ENCODE data around the gene LHFPL3.

DNA sequence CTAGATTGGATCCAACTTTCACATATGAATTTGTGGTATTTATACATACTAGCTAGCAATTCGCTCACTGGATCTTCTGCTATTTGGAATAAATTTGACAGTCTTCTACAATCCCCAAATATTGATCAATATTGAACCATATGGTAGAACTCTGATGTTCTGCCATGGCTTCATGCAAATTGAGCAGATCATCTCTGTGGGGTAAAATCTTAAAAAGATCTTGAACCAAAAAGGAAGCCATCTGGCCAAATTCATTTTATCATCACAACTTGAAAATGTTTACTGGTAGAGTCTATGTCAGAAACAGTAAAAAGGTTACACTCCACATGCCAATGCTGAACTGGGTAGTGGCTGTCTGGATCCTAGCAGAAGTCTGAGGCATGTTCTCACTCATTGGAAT, 80.0 kb downstream of the LHFPL3 start:
- TF ChIP-seq POLR2A (conservative IDR thresholded peaks at IDR 0.05) = no peak
- TF ChIP-seq SMARCE1 (IDR thresholded peaks at IDR 0.05) = no peak
- no peak for TF ChIP-seq CTCF (IDR thresholded peaks at IDR 0.05 in 2 of 3, conservative IDR thresholded peaks at IDR 0.05 in 1 of 3; ENCODE audit: insufficient read depth in 2 of 3, low read depth in 1 of 3, low read length in 3 of 3)
- no peak for TF ChIP-seq SP2 (IDR thresholded peaks at IDR 0.05; ENCODE audit: extremely low read depth, low read depth, low read length, poor library complexity, severe bottlenecking)
- no peak for TF ChIP-seq BACH1 (tag; IDR thresholded peaks at IDR 0.05)
- TF ChIP-seq ZBTB33 (CRISPR knock-in tag; IDR thresholded peaks at IDR 0.05) = no peak
- no peak for TF ChIP-seq BHLHE40 (IDR thresholded peaks at IDR 0.05; ENCODE audit: low read length)
- TF ChIP-seq KAT2B (IDR thresholded peaks at IDR 0.05; ENCODE audit: low read depth, low read length) = no peak
- no peak for TF ChIP-seq FOXP1 (CRISPR knock-in tag; IDR thresholded peaks at IDR 0.05)

Data from K562 (cell line).